ENCODE measurements around the gene TENM4.

The TENM4 gene

DNA sequence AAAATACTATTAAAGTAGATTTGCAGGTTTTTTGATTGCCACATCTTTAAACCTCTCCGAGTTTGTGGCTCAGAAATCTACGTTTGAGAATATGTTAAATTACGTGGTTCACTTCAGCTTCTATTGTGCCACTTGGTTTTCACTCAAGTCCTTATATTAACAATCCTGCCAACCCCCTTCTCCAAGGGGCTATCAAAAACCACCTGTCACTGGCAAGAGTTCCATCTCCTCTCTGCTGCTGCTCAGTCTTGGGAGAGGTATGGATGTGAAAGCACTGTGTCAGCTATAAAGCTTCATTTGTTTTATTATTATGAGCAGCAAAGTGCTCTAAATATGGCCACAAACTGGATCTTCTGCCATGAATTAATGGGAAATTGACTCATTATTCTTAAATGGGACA is 668.6 kb downstream of the TENM4 start:
- no peak overlapping the region for H3K4me2 ChIP-seq (ENCODE audit: insufficient read depth, low read length)
- no peaks in the 10 kb centered on the region for H3K4me1 ChIP-seq (ENCODE audit: insufficient read depth, low read length)
- no peaks in the 10 kb centered on the region for H3K79me2 ChIP-seq (ENCODE audit: insufficient read depth, low read length)
- H3K36me3 ChIP-seq (ENCODE audit: insufficient read depth, low read length) = no peaks in the 10 kb centered on the region
- H3K27me3 ChIP-seq (ENCODE audit: insufficient read depth, low read length, poor library complexity) = no peaks in the 10 kb centered on the region
- TF ChIP-seq, protein P1, sequence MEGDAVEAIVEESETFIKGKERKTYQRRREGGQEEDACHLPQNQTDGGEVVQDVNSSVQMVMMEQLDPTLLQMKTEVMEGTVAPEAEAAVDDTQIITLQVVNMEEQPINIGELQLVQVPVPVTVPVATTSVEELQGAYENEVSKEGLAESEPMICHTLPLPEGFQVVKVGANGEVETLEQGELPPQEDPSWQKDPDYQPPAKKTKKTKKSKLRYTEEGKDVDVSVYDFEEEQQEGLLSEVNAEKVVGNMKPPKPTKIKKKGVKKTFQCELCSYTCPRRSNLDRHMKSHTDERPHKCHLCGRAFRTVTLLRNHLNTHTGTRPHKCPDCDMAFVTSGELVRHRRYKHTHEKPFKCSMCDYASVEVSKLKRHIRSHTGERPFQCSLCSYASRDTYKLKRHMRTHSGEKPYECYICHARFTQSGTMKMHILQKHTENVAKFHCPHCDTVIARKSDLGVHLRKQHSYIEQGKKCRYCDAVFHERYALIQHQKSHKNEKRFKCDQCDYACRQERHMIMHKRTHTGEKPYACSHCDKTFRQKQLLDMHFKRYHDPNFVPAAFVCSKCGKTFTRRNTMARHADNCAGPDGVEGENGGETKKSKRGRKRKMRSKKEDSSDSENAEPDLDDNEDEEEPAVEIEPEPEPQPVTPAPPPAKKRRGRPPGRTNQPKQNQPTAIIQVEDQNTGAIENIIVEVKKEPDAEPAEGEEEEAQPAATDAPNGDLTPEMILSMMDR (IDR thresholded peaks at IDR 0.05; ENCODE audit: borderline replicate concordance, extremely low read depth, low read length, poor library complexity, severe bottlenecking) = no peak
- no peak for TF ChIP-seq EZH2 (IDR thresholded peaks at IDR 0.05; ENCODE audit: borderline replicate concordance, low read depth, low read length, severe bottlenecking)
- ATAC-seq (ENCODE audit: insufficient read depth, low read depth) = no peak
- H3K27ac ChIP-seq (ENCODE audit: low read length) = no peak overlapping the region
- H3K4me3 ChIP-seq (ENCODE audit: low read depth in 1 of 2, low read length in 2 of 2) = no peak overlapping the region
- no peaks in the 10 kb centered on the region for H3K9me3 ChIP-seq (ENCODE audit: insufficient read depth, low read length, severe bottlenecking)
- H3K9ac ChIP-seq (ENCODE audit: low read depth, low read length) = no peak overlapping the region
- no peak for DNase-seq
- H2AFZ ChIP-seq (ENCODE audit: low read depth, low read length) = no peak overlapping the region
- no peaks in the 10 kb centered on the region for H4K20me1 ChIP-seq (ENCODE audit: insufficient read depth, low read length)

DNA sequence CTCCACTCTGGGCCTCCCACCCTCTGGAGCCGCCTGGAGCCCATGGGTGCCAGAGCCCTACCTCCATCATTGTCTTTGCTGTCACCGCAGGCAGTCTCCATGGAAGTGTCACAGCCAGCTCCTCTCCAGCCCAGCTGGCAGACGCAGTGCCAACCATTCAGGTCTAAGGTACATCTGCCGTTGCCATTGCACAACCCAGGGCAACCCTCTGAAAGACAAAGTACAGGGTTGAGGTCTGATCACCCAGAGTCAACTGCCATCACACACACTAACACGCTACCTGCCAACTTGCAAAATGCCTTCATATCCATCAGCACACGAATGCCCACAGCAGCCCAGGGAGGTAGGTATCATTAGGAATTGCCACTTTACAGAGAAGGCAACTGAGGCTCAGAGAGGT is 669.9 kb downstream of the TENM4 start:
- H3K4me1 ChIP-seq (ENCODE audit: insufficient read depth, low read length) = no peaks in the 10 kb centered on the region
- no peak overlapping the region for H3K9ac ChIP-seq (ENCODE audit: low read depth, low read length)
- H3K36me3 ChIP-seq (ENCODE audit: insufficient read depth, low read length) = no peaks in the 10 kb centered on the region
- no peak overlapping the region for H3K4me3 ChIP-seq (ENCODE audit: low read depth in 1 of 2, low read length in 2 of 2)
- H3K27ac ChIP-seq (ENCODE audit: low read length) = no peak overlapping the region
- no peaks in the 10 kb centered on the region for H3K9me3 ChIP-seq (ENCODE audit: insufficient read depth, low read length, severe bottlenecking)
- H3K27me3 ChIP-seq (ENCODE audit: insufficient read depth, low read length, poor library complexity) = no peaks in the 10 kb centered on the region
- H3K4me2 ChIP-seq (ENCODE audit: insufficient read depth, low read length) = no peak overlapping the region
- no peaks in the 10 kb centered on the region for H3K79me2 ChIP-seq (ENCODE audit: insufficient read depth, low read length)
- no peaks in the 10 kb centered on the region for H4K20me1 ChIP-seq (ENCODE audit: insufficient read depth, low read length)
- ATAC-seq (ENCODE audit: insufficient read depth, low read depth) (no peak), DNase-seq (no peak)
- H2AFZ ChIP-seq (ENCODE audit: low read depth, low read length) = no peak overlapping the region
- TF ChIP-seq, protein P1 (IDR thresholded peaks at IDR 0.05; ENCODE audit: borderline replicate concordance, extremely low read depth, low read length, poor library complexity, severe bottlenecking) = no peak
- no peak for TF ChIP-seq EZH2 (IDR thresholded peaks at IDR 0.05; ENCODE audit: borderline replicate concordance, low read depth, low read length, severe bottlenecking)

DNA sequence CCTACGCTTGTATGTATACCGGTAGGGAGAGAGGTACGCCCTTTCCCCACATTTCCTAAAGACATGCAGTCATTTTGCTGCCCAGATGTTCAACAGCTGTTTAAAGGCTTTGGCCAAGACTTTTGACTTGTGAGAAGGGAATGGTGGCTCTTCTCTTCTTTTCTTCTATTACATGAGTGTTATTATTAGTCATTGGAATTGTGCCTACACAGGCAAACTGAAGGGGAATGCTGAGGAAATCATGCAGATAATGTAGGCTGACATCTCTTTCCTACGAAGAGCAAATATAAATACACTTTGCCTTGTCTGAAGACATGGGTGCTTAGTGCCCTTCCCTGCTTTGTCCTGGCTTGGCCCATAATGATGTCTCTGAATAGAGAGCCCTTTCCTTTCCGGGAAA is 671.9 kb downstream of the TENM4 start:
- Histone ChIP-seq H3K4me1 (ENCODE audit: insufficient read depth, low read length) (no peaks in the 10 kb centered on the region), H3K9ac (ENCODE audit: low read depth, low read length) (no peak overlapping the region), H3K4me3 (ENCODE audit: low read depth in 1 of 2, low read length in 2 of 2) (no peak overlapping the region), H3K27me3 (ENCODE audit: insufficient read depth, low read length, poor library complexity) (no peaks in the 10 kb centered on the region), H3K4me2 (ENCODE audit: insufficient read depth, low read length) (no peak overlapping the region), H3K27ac (ENCODE audit: low read length) (no peak overlapping the region), H2AFZ (ENCODE audit: low read depth, low read length) (no peak overlapping the region), H3K36me3 (ENCODE audit: insufficient read depth, low read length) (no peaks in the 10 kb centered on the region), H3K9me3 (ENCODE audit: insufficient read depth, low read length, severe bottlenecking) (no peaks in the 10 kb centered on the region), H3K79me2 (ENCODE audit: insufficient read depth, low read length) (no peaks in the 10 kb centered on the region), H4K20me1 (ENCODE audit: insufficient read depth, low read length) (no peaks in the 10 kb centered on the region)
- no peak for TF ChIP-seq EZH2 (IDR thresholded peaks at IDR 0.05; ENCODE audit: borderline replicate concordance, low read depth, low read length, severe bottlenecking)
- TF ChIP-seq, protein P1 (IDR thresholded peaks at IDR 0.05; ENCODE audit: borderline replicate concordance, extremely low read depth, low read length, poor library complexity, severe bottlenecking) = no peak
- DNase-seq (no peak), ATAC-seq (ENCODE audit: insufficient read depth, low read depth) (no peak)

DNA sequence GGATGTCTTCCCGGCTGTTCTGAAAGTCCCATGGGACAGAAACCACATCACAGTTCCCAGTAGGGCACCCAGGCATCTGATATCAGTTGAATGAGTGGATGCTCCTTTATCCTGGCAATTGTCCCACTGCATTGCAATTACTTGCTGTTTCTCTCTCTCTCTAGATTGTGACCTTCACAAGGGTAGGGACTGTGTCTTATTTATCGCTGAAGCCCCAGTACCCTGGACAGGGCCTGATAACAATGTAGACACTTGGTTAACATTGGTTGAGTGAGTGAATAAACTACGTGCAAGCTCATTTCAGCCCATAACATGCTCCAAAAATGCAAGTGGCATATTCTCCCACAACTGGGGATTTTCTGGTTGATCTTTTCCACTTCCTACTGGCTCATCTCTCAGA is 672.5 kb downstream of the TENM4 start:
- no peak overlapping the region for H3K4me2 ChIP-seq (ENCODE audit: insufficient read depth, low read length)
- no peak overlapping the region for H3K9ac ChIP-seq (ENCODE audit: low read depth, low read length)
- no peaks in the 10 kb centered on the region for H3K4me1 ChIP-seq (ENCODE audit: insufficient read depth, low read length)
- H3K9me3 ChIP-seq (ENCODE audit: insufficient read depth, low read length, severe bottlenecking) = no peaks in the 10 kb centered on the region
- TF ChIP-seq, protein P1 (IDR thresholded peaks at IDR 0.05; ENCODE audit: borderline replicate concordance, extremely low read depth, low read length, poor library complexity, severe bottlenecking) = no peak
- no peak overlapping the region for H3K27ac ChIP-seq (ENCODE audit: low read length)
- H3K4me3 ChIP-seq (ENCODE audit: low read depth in 1 of 2, low read length in 2 of 2) = no peak overlapping the region
- H3K79me2 ChIP-seq (ENCODE audit: insufficient read depth, low read length) = no peaks in the 10 kb centered on the region
- ATAC-seq (ENCODE audit: insufficient read depth, low read depth) = no peak
- H4K20me1 ChIP-seq (ENCODE audit: insufficient read depth, low read length) = no peaks in the 10 kb centered on the region
- DNase-seq = no peak
- no peaks in the 10 kb centered on the region for H3K36me3 ChIP-seq (ENCODE audit: insufficient read depth, low read length)
- no peak overlapping the region for H2AFZ ChIP-seq (ENCODE audit: low read depth, low read length)
- no peaks in the 10 kb centered on the region for H3K27me3 ChIP-seq (ENCODE audit: insufficient read depth, low read length, poor library complexity)

Data from DND-41 (cell line).